ENCODE data around the gene NOP14. TPM values are rescaled to one million over a fixed set of nuclear protein-coding genes. Genes with fewer than 3 reads are reported as not detected.
"Not testable (repeated sequence)": the region's sequence is repeated elsewhere in the genome, so short reads cannot be mapped to it uniquely, and the experiment has no call there.

The NOP14 gene
- total RNA-seq, 2 experiments from 2014 or later: 76.8 to 77.3 TPM

GRCh38 chr4:2955186-2956044, 7.8 kb downstream of the NOP14 start:
- TF ChIP-seq CTCF (IDR thresholded peaks at IDR 0.05): peak; percentile 72
- H3K27me3 Mint-ChIP-seq; H3K9me3 Mint-ChIP-seq; DNase-seq; ATAC-seq; H3K4me3 Mint-ChIP-seq; intact Hi-C loops (cut with micrococcal nuclease): not testable (repeated sequence)
- POLR2A ChIA-PET: interaction anchor here (0.6 to 13.3 kb wide), 6 partner anchors 7 to 187 kb away, joined by 3 to 121 read pairs (median 4); no protein-coding TSS in a partner anchor
- CTCF ChIA-PET: interaction anchor here (1.1 to 6.9 kb wide), 7 partner anchors 8 to 192 kb away, joined by 3 to 59 read pairs (median 4); no protein-coding TSS in a partner anchor
- peaks cover 67% of the 10 kb centered on the region for H3K4me1 Mint-ChIP-seq (ENCODE audit: low read depth)
- peaks cover 79% of the 10 kb centered on the region for H3K36me3 Mint-ChIP-seq (ENCODE audit: low read depth)
- H3K27ac Mint-ChIP-seq: peak overlapping the region; percentile 43

GRCh38 chr4:2954358-2955185, 8.6 kb downstream of the NOP14 start:
- Mint-ChIP-seq H3K36me3 (ENCODE audit: low read depth) (peaks cover 78% of the 10 kb centered on the region), H3K27me3 (no peaks in the 10 kb centered on the region), H3K4me1 (ENCODE audit: low read depth) (peaks cover 59% of the 10 kb centered on the region), H3K27ac (peak overlapping the region; percentile 93), H3K9me3 (no peaks in the 10 kb centered on the region), H3K4me3 (peak overlapping the region; percentile 41)
- ChIA-PET CTCF (interaction anchor here (0.8 to 6.9 kb wide), 16 partner anchors 9 to 539 kb away, joined by 3 to 59 read pairs (median 3); partner anchors contain the start of genes GRK4 and NOP14), POLR2A (interaction anchor here (0.6 to 13.3 kb wide), 7 partner anchors 8 to 291 kb away, joined by 4 to 121 read pairs (median 5); partner anchors contain the start of gene TNIP2)
- ATAC-seq (peak; percentile 80), DNase-seq (peak; percentile 87)
- intact Hi-C loops (cut with micrococcal nuclease): no loop called here
- no peak for TF ChIP-seq CTCF (IDR thresholded peaks at IDR 0.05)

GRCh38 chr4:2953496-2953895, 9.7 kb downstream of the NOP14 start:
- Mint-ChIP-seq H3K4me1 (ENCODE audit: low read depth) (peaks cover 51% of the 10 kb centered on the region), H3K27ac (peak overlapping the region; percentile 93), H3K4me3 (no peak overlapping the region), H3K27me3 (no peaks in the 10 kb centered on the region), H3K36me3 (ENCODE audit: low read depth) (peaks cover 71% of the 10 kb centered on the region), H3K9me3 (no peaks in the 10 kb centered on the region)
- CTCF ChIA-PET: interaction anchor here (1.0 to 6.9 kb wide), 11 partner anchors 9 to 258 kb away, joined by 3 to 59 read pairs (median 3); partner anchors contain the start of genes GRK4 and NOP14
- intact Hi-C loops (cut with micrococcal nuclease): no loop called here
- TF ChIP-seq CTCF (IDR thresholded peaks at IDR 0.05): no peak
- no peak for DNase-seq
- ATAC-seq: no peak
- POLR2A ChIA-PET: interaction anchor here (0.7 to 13.3 kb wide), 5 partner anchors 10 to 206 kb away, joined by 3 to 121 read pairs (median 5); partner anchors contain the start of gene TNIP2

GRCh38 chr4:2950221-2950989, 12.8 kb downstream of the NOP14 start:
- peaks cover 32% of the 10 kb centered on the region for H3K4me1 Mint-ChIP-seq (ENCODE audit: low read depth)
- H3K4me3 Mint-ChIP-seq: no peak overlapping the region
- CTCF ChIA-PET: interaction anchor here (1.6 to 6.9 kb wide), 2 partner anchors 12 to 13 kb away, joined by 6 to 59 read pairs; no protein-coding TSS in a partner anchor
- ATAC-seq: no peak
- POLR2A ChIA-PET: interaction anchor here (13.3 kb wide), 1 partner anchor 12 kb away, joined by 121 read pairs; no protein-coding TSS in a partner anchor
- no peak for TF ChIP-seq CTCF (IDR thresholded peaks at IDR 0.05)
- no peaks in the 10 kb centered on the region for H3K9me3 Mint-ChIP-seq
- no peaks in the 10 kb centered on the region for H3K27me3 Mint-ChIP-seq
- intact Hi-C loops (cut with micrococcal nuclease): no loop called here
- peak overlapping the region; percentile 47 for H3K27ac Mint-ChIP-seq
- DNase-seq: no peak
- peaks cover 62% of the 10 kb centered on the region for H3K36me3 Mint-ChIP-seq (ENCODE audit: low read depth)

Measured in activated CD8-positive, alpha-beta T cell treated with anti-CD3 and anti-CD28 coated beads for 36 hours (primary cell).